Keratinocyte (primary cell): ENCODE data around the gene PPARD. TPM values are rescaled to one million over a fixed set of nuclear protein-coding genes. Genes with fewer than 3 reads are reported as not detected.

Source experiments
- DNase-seq: peaks from one replicate; pipeline ENCODE4 v3.0.0-alpha.2; 2011; ENCODE audit warnings: low read depth, missing footprints, low spot score
- FAIRE-seq: peaks from 2 replicates; lab custom pipeline; 2011; peaks lifted over from hg19 to GRCh38; lab: Jason Lieb, UNC
- H2AFZ ChIP-seq: 2 replicates; pipeline ENCODE4 v1.6.0; 2012; ENCODE audit warnings: low read length, control low read depth, inconsistent platforms; ENCODE audit not compliant: control insufficient read depth
- H3K27ac ChIP-seq: 2 replicates; pipeline ENCODE4 v1.5.1; 2011; ENCODE audit warnings: low read length; ENCODE audit not compliant: control insufficient read depth, insufficient read depth
- H3K27me3 ChIP-seq: 3 replicates; pipeline ENCODE4 v1.6.0; 2011; ENCODE audit warnings: low read length; ENCODE audit not compliant: control insufficient read depth, insufficient read depth; ENCODE audit errors: extremely low read depth
- H3K36me3 ChIP-seq, 2 experiments: 2 replicates in 1 of 2; 3 replicates in 1 of 2; pipeline ENCODE4 v1.5.1; 2011; ENCODE audit warnings: low read length in 2 of 2, mild to moderate bottlenecking in 1 of 2; ENCODE audit not compliant: control insufficient read depth in 2 of 2, insufficient read depth in 2 of 2; ENCODE audit errors: extremely low read depth in 1 of 2
- H3K4me1 ChIP-seq: 3 replicates; pipeline ENCODE4 v1.5.1; 2011; ENCODE audit warnings: low read length; ENCODE audit not compliant: control insufficient read depth, insufficient read depth; ENCODE audit errors: extremely low read depth
- H3K4me2 ChIP-seq: 3 replicates; pipeline ENCODE4 v1.6.0; 2011; ENCODE audit warnings: low read depth, low read length; ENCODE audit not compliant: control insufficient read depth, insufficient read depth; ENCODE audit errors: extremely low read depth
- H3K4me3 ChIP-seq, 3 experiments: fragments of 200-600 bp in 1 of 3; sonication (generic) in 1 of 3; 2 replicates in 2 of 3; 3 replicates in 1 of 3; pipeline ENCODE4 v1.5.1; 2011 to 2016; ENCODE audit warnings: low read length in 3 of 3, mild to moderate bottlenecking in 3 of 3, control low read depth in 2 of 3, inconsistent platforms in 1 of 3, low read depth in 1 of 3, mixed read lengths in 1 of 3, mixed run types in 1 of 3, moderate library complexity in 1 of 3; ENCODE audit not compliant: control insufficient read depth in 2 of 3, insufficient read depth in 2 of 3; ENCODE audit errors: extremely low read depth in 1 of 3
- H3K79me2 ChIP-seq: 2 replicates; pipeline ENCODE4 v1.6.0; 2012; ENCODE audit warnings: low read length; ENCODE audit not compliant: control insufficient read depth, insufficient read depth
- H3K9ac ChIP-seq: 3 replicates; pipeline ENCODE4 v1.6.0; 2011; ENCODE audit warnings: low read length; ENCODE audit not compliant: control insufficient read depth, insufficient read depth; ENCODE audit errors: extremely low read depth
- H3K9me1 ChIP-seq: 3 replicates; pipeline ENCODE4 v1.6.0; 2011; ENCODE audit warnings: low read length; ENCODE audit not compliant: control insufficient read depth, insufficient read depth; ENCODE audit errors: extremely low read depth
- H3K9me3 ChIP-seq: 2 replicates; pipeline ENCODE4 v1.5.1; 2012; ENCODE audit warnings: low read depth, low read length; ENCODE audit not compliant: control insufficient read depth
- H4K20me1 ChIP-seq: 3 replicates; pipeline ENCODE4 v1.6.0; 2011; ENCODE audit warnings: low read length; ENCODE audit not compliant: control insufficient read depth, insufficient read depth; ENCODE audit errors: extremely low read depth
- CTCF ChIP-seq, 3 experiments: IDR thresholded peaks in 1 of 3; conservative IDR thresholded peaks in 1 of 3; optimal IDR thresholded peaks in 1 of 3; 2 replicates in 2 of 3; 3 replicates in 1 of 3; pipeline versions ENCODE3 to v1.5.1; 2011; ENCODE audit warnings: low read length in 3 of 3, mild to moderate bottlenecking in 3 of 3, moderate library complexity in 2 of 3, control low read depth in 1 of 3, inconsistent platforms in 1 of 3; ENCODE audit not compliant: insufficient read depth in 2 of 3; ENCODE audit errors: extremely low read depth in 1 of 3
- EZH2 ChIP-seq: IDR thresholded peaks from one replicate; pipeline ENCODE4 v1.6.1; 2012; ENCODE audit warnings: inconsistent platforms, mild to moderate bottlenecking, low read length, moderate library complexity
- dilution Hi-C: fragments of 300-500 bp; cut with MboI; formaldehyde crosslinking; loops from one replicate; pipeline ENCODE4 v1.7.0; 2020; ENCODE audit warnings: low sequenced_read_pairs; ENCODE audit not compliant: extremely low pct_ligation_motif_present
- polyA plus RNA-seq, 5 experiments: library from polyadenylated mRNA; depleted of rRNA in 3 of 5; stranded (reverse) in 3 of 5; stranded (forward) in 1 of 5; unstranded in 1 of 5; fragments of >200 nt; gene quantifications; 1 replicate in 1 of 5; 2 replicates in 3 of 5; 3 replicates in 1 of 5; pipeline versions ENCODE4 v1.2.1 to v1.2.3, GENCODE V29; 2011 to 2012; ENCODE audit warnings: missing spikeins in 2 of 5, low read depth in 1 of 5, low replicate concordance in 1 of 5

Gene PPARD
- polyA plus RNA-seq, 1 donor (not counting 4 experiments of a cell fraction or from before 2014, with no cell fraction given), result 15.1 TPM

- Histone ChIP-seq H3K4me1 (peaks cover 12% of the 10 kb centered on the region), H2AFZ (no peak overlapping the region), H3K36me3 (peaks cover 3 to 25% of the 10 kb centered on the region in 2 experiments), H3K4me2 (no peak overlapping the region), H3K27ac (no peak overlapping the region), H3K9me1 (no peaks in the 10 kb centered on the region), H3K27me3 (no peaks in the 10 kb centered on the region), H3K4me3 (no peak overlapping the region), H3K9ac (no peak overlapping the region), H3K79me2 (peaks cover 1% of the 10 kb centered on the region), H3K9me3 (no peaks in the 10 kb centered on the region), H4K20me1 (no peaks in the 10 kb centered on the region)
- no peak for FAIRE-seq
- dilution Hi-C loops, result no loop called here
- no peak for TF ChIP-seq EZH2
- no peak for TF ChIP-seq CTCF (optimal IDR thresholded peaks at IDR 0.05 in 1 of 3, IDR thresholded peaks at IDR 0.05 in 1 of 3, conservative IDR thresholded peaks at IDR 0.05 in 1 of 3; ENCODE audit: extremely low read depth in 1 of 3, insufficient read depth in 2 of 3, low read length in 3 of 3)
- DNase-seq, result no peak
Observed at GRCh38 chr6:35463292-35463691, 120.9 kb downstream of the PPARD start.

DNA sequence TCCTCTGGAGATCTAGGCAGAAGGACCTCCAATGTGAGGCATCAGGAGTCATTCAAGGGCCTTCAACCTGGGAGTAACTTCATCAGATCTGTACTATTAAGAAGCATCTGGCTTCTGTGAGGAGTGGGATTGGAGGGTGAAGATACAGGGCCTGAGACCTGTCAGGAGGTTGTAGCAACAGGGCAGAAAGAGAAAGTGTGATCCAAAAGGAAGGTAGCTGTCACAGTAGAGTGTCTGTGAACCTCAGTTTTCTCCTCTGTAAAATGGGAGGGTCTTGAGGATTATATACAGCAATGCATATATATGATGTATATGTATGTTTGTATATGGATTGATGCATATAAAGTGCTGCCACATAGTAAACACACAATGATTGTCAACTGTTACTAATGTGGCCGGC is 123.3 kb downstream of the PPARD start:
- Histone ChIP-seq H3K79me2 (peaks cover 24% of the 10 kb centered on the region), H3K27ac (no peak overlapping the region), H3K36me3 (peaks cover 5 to 39% of the 10 kb centered on the region in 2 experiments), H3K9me3 (no peaks in the 10 kb centered on the region), H4K20me1 (peaks cover 19% of the 10 kb centered on the region), H3K27me3 (no peaks in the 10 kb centered on the region), H2AFZ (no peak overlapping the region), H3K9me1 (no peaks in the 10 kb centered on the region), H3K4me1 (peaks cover 13% of the 10 kb centered on the region), H3K4me2 (no peak overlapping the region), H3K4me3 (no peak overlapping the region), H3K9ac (no peak overlapping the region)
- dilution Hi-C loops, result no loop called here
- no peak for FAIRE-seq
- no peak for DNase-seq
- TF ChIP-seq CTCF (optimal IDR thresholded peaks at IDR 0.05 in 1 of 3, IDR thresholded peaks at IDR 0.05 in 1 of 3, conservative IDR thresholded peaks at IDR 0.05 in 1 of 3; ENCODE audit: extremely low read depth in 1 of 3, insufficient read depth in 2 of 3, low read length in 3 of 3) (no peak), EZH2 (no peak)
